ENCODE measurements around the gene MIER3. TPM values are rescaled to one million over a fixed set of nuclear protein-coding genes. Genes with fewer than 3 reads are reported as not detected.

The MIER3 gene
- total and polyA plus RNA-seq, 2 of the 13 experiments (the other 11 are each of a cell fraction or from before 2014, with no cell fraction given) = 14.6 to 38.8 TPM

- TF ChIP-seq ZNF740 (CRISPR knock-in tag; IDR thresholded peaks at IDR 0.05) (0 out of 2 replicates have a peak, but pooled peaks have one; percentile 27), ZFP82 (CRISPR knock-in tag; IDR thresholded peaks at IDR 0.05; ENCODE audit: borderline replicate concordance) (no peak), CREM (IDR thresholded peaks at IDR 0.05) (no peak), CREM (CRISPR knock-in tag; IDR thresholded peaks at IDR 0.05) (no peak), CHD2 (IDR thresholded peaks at IDR 0.05; ENCODE audit: low read depth, low read length) (no peak), ZNF329 (CRISPR knock-in tag; IDR thresholded peaks at IDR 0.05; ENCODE audit: low read depth) (0 out of 2 replicates have a peak, but pooled peaks have one; percentile 26), HNRNPLL (IDR thresholded peaks at IDR 0.05; ENCODE audit: low read depth, low read length, poor library complexity, severe bottlenecking) (no peak), SIN3A (IDR thresholded peaks at IDR 0.05; ENCODE audit: borderline replicate concordance, low read depth, low read length) (no peak), HMGXB4 (CRISPR knock-in tag; IDR thresholded peaks at IDR 0.05; ENCODE audit: borderline replicate concordance in 1 of 2, low read depth in 1 of 2) (peak in 1 of 2 experiments; percentile 60; a peak in 1 of 4 replicates), PBX2 (CRISPR knock-in tag; IDR thresholded peaks at IDR 0.05) (no peak), CREBL2 (CRISPR knock-in tag; IDR thresholded peaks at IDR 0.05; ENCODE audit: borderline replicate concordance) (no peak), ZKSCAN1 (IDR thresholded peaks at IDR 0.05; ENCODE audit: low read length) (no peak), ZNF704 (CRISPR knock-in tag; IDR thresholded peaks at IDR 0.05; ENCODE audit: borderline replicate concordance) (no peak), KAT8 (CRISPR knock-in tag; IDR thresholded peaks at IDR 0.05) (no peak), RNF219 (CRISPR knock-in tag; IDR thresholded peaks at IDR 0.05) (no peak), ATF5 (CRISPR knock-in tag; IDR thresholded peaks at IDR 0.05; ENCODE audit: low read depth) (no peak), MXD1 (CRISPR knock-in tag; IDR thresholded peaks at IDR 0.05) (peak; percentile 46; the same call in 1 of the 2 replicates), ZBTB3 (CRISPR knock-in tag; IDR thresholded peaks at IDR 0.05; ENCODE audit: borderline replicate concordance, low read depth) (no peak)
Observed at GRCh38 chr5:56951126-56951945, 587 bp downstream of the MIER3 start (continued).
